ENCODE results near the gene TAF1D.

Gene TAF1D

DNA sequence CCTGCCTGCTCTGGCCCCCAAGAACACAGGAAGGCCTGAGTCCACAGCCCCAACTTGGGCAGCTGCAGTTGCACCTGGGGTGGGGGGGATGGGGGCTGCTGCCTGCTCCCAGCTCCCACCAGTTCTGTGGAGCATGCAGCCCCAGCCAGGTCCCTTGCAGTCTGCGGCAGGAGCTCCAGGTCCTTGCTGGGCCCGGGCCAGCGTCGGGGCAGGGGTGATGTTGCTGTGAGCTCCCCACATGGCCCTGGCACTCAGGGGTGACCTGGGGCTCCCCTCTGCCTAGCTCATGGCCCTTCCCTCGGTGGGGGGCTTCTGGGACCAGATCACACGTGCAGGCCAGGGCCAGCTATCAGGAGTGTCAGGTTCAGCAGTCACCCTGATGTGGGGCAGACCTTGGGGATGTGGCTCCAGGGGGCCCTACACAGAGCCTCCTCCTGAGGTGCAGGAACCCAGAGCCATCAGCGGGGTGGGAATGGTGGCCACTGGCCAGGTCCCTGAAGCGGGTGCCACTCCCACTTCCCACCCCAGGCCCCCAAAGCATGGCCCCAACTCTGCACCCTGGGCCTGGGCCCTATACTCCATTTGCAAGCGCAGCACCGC, 32.4 kb upstream of the TAF1D start:
- no peak overlapping the region for H3K4ac ChIP-seq (ENCODE audit: low read depth in 1 of 2, low read length in 2 of 2)
- WGBS: 94% methylated on average over 10 of the region's 10 CpGs
- H4K91ac ChIP-seq (ENCODE audit: low read length): no peak overlapping the region
- no peak overlapping the region for H3K4me2 ChIP-seq (ENCODE audit: low read length, poor library complexity, severe bottlenecking)
- no peaks in the 10 kb centered on the region for H3K79me1 ChIP-seq (replicated peaks; ENCODE audit: low read length, poor library complexity, severe bottlenecking)
- H3K4me3 ChIP-seq (ENCODE audit: insufficient read depth in 1 of 2, low read depth in 1 of 2, low read length in 2 of 2): no peak overlapping the region
- H2AK5ac ChIP-seq (ENCODE audit: low read length, severe bottlenecking): no peak overlapping the region
- no peak overlapping the region for H3K9ac ChIP-seq (ENCODE audit: low read length)
- H3K27me3 ChIP-seq (ENCODE audit: control insufficient read depth in 1 of 2, insufficient read depth in 1 of 2, low read length in 2 of 2): no peaks in the 10 kb centered on the region
- H2AFZ ChIP-seq (ENCODE audit: low read depth, low read length): no peak overlapping the region
- H3K36me3 ChIP-seq (ENCODE audit: control insufficient read depth in 1 of 2, insufficient read depth in 2 of 2, low read depth in 1 of 2, low read length in 2 of 2): peaks cover 0 to 2% of the 10 kb centered on the region in 2 experiments
- H3K27ac ChIP-seq (ENCODE audit: low read length, poor library complexity, severe bottlenecking): no peak overlapping the region
- H2BK5ac ChIP-seq (ENCODE audit: low read depth, low read length, poor library complexity, severe bottlenecking): no peak overlapping the region
- no peak overlapping the region for H2BK12ac ChIP-seq (ENCODE audit: low read length in 2 of 2)
- DNase-seq: no peak
- H2BK15ac ChIP-seq (ENCODE audit: low read depth, poor library complexity, severe bottlenecking): no peak overlapping the region
- no peak overlapping the region for H2BK120ac ChIP-seq (ENCODE audit: low read depth, low read length)
- no peak overlapping the region for H3K23ac ChIP-seq (ENCODE audit: low read length in 2 of 2)
- no peaks in the 10 kb centered on the region for H3K9me3 ChIP-seq (ENCODE audit: control insufficient read depth, low read length)
- H3K18ac ChIP-seq (ENCODE audit: low read depth in 1 of 2, low read length in 2 of 2): no peak overlapping the region
- no peaks in the 10 kb centered on the region for H3K4me1 ChIP-seq (ENCODE audit: control insufficient read depth, insufficient read depth, low read depth, low read length)
- H4K8ac ChIP-seq (ENCODE audit: low read length): no peak overlapping the region
- H3K14ac ChIP-seq (ENCODE audit: low read length in 2 of 2): no peak overlapping the region

DNA sequence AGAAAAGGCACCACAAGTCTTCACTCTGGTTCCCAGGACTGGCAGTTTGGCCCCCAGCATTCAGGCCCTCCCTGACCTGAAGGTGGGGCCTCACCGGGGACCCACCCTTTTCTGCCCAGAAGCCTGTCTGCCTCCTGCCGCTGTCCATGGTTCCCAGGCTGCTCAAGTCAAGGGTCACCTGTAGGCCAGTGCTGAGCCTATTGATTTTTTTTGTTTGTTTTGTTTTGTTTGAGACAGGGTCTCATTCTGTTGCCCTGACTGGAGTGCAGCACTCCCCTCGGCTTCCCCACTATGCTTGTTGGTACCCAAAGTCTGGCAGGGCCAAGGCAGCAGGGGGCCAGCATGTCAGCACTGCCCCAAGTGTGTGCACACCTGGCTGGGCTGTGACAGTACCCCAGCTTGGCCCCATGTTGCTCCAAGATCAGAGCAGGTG, 31.8 kb upstream of the TAF1D start:
- Histone ChIP-seq H3K4me3 (ENCODE audit: insufficient read depth in 1 of 2, low read depth in 1 of 2, low read length in 2 of 2) (no peak overlapping the region), H3K18ac (ENCODE audit: low read depth in 1 of 2, low read length in 2 of 2) (no peak overlapping the region), H3K9me3 (ENCODE audit: control insufficient read depth, low read length) (no peaks in the 10 kb centered on the region), H3K14ac (ENCODE audit: low read length in 2 of 2) (no peak overlapping the region), H2BK12ac (ENCODE audit: low read length in 2 of 2) (no peak overlapping the region), H3K4ac (ENCODE audit: low read depth in 1 of 2, low read length in 2 of 2) (no peak overlapping the region), H3K27me3 (ENCODE audit: control insufficient read depth in 1 of 2, insufficient read depth in 1 of 2, low read length in 2 of 2) (no peaks in the 10 kb centered on the region), H3K79me1 (replicated peaks; ENCODE audit: low read length, poor library complexity, severe bottlenecking) (no peaks in the 10 kb centered on the region), H2BK120ac (ENCODE audit: low read depth, low read length) (no peak overlapping the region), H4K8ac (ENCODE audit: low read length) (no peak overlapping the region), H2BK15ac (ENCODE audit: low read depth, poor library complexity, severe bottlenecking) (no peak overlapping the region), H3K23ac (ENCODE audit: low read length in 2 of 2) (no peak overlapping the region), H3K4me2 (ENCODE audit: low read length, poor library complexity, severe bottlenecking) (no peak overlapping the region), H3K27ac (ENCODE audit: low read length, poor library complexity, severe bottlenecking) (no peak overlapping the region), H2AFZ (ENCODE audit: low read depth, low read length) (no peak overlapping the region), H2BK5ac (ENCODE audit: low read depth, low read length, poor library complexity, severe bottlenecking) (no peak overlapping the region), H4K91ac (ENCODE audit: low read length) (no peak overlapping the region), H2AK5ac (ENCODE audit: low read length, severe bottlenecking) (no peak overlapping the region), H3K9ac (ENCODE audit: low read length) (no peak overlapping the region), H3K4me1 (ENCODE audit: control insufficient read depth, insufficient read depth, low read depth, low read length) (no peaks in the 10 kb centered on the region), H3K36me3 (ENCODE audit: control insufficient read depth in 1 of 2, insufficient read depth in 2 of 2, low read depth in 1 of 2, low read length in 2 of 2) (peaks cover 0 to 2% of the 10 kb centered on the region in 2 experiments)
- 32% methylated on average over 3 of the region's 3 CpGs for WGBS
- no peak for DNase-seq

DNA sequence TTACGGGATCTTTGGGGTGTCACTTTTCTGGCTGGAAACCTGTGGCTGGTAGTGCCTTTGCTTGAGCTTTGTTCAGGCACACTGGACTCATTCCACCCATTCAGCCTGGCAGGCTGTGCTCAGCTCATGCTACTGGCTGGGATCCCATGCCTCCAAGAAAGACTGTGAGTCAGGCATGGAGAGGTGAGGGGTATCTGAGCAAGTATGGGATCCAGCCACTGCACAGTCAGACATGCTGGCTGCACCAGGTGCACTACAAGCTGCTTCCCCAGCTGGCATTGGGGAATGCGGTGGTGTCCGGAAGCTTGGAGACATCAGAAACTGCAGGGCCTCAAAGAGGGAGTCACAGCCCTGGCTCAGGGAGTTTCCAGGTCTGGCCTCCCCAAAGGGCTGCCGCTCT, 30.8 kb upstream of the TAF1D start:
- H3K27me3 ChIP-seq (ENCODE audit: control insufficient read depth in 1 of 2, insufficient read depth in 1 of 2, low read length in 2 of 2): no peaks in the 10 kb centered on the region
- DNase-seq: no peak
- H3K23ac ChIP-seq (ENCODE audit: low read length in 2 of 2): no peak overlapping the region
- H2BK12ac ChIP-seq (ENCODE audit: low read length in 2 of 2): no peak overlapping the region
- H3K4me3 ChIP-seq (ENCODE audit: insufficient read depth in 1 of 2, low read depth in 1 of 2, low read length in 2 of 2): no peak overlapping the region
- H3K9ac ChIP-seq (ENCODE audit: low read length): no peak overlapping the region
- no peaks in the 10 kb centered on the region for H3K4me1 ChIP-seq (ENCODE audit: control insufficient read depth, insufficient read depth, low read depth, low read length)
- H3K18ac ChIP-seq (ENCODE audit: low read depth in 1 of 2, low read length in 2 of 2): no peak overlapping the region
- WGBS: 94% methylated on average over 4 of the region's 4 CpGs
- H3K36me3 ChIP-seq (ENCODE audit: control insufficient read depth in 1 of 2, insufficient read depth in 2 of 2, low read depth in 1 of 2, low read length in 2 of 2): peaks cover 0 to 2% of the 10 kb centered on the region in 2 experiments
- H3K9me3 ChIP-seq (ENCODE audit: control insufficient read depth, low read length): no peaks in the 10 kb centered on the region
- H3K79me1 ChIP-seq (replicated peaks; ENCODE audit: low read length, poor library complexity, severe bottlenecking): no peaks in the 10 kb centered on the region
- H2AK5ac ChIP-seq (ENCODE audit: low read length, severe bottlenecking): no peak overlapping the region
- no peak overlapping the region for H3K4ac ChIP-seq (ENCODE audit: low read depth in 1 of 2, low read length in 2 of 2)
- H2BK5ac ChIP-seq (ENCODE audit: low read depth, low read length, poor library complexity, severe bottlenecking): no peak overlapping the region
- no peak overlapping the region for H2AFZ ChIP-seq (ENCODE audit: low read depth, low read length)
- no peak overlapping the region for H4K91ac ChIP-seq (ENCODE audit: low read length)
- H3K14ac ChIP-seq (ENCODE audit: low read length in 2 of 2): no peak overlapping the region
- H3K4me2 ChIP-seq (ENCODE audit: low read length, poor library complexity, severe bottlenecking): no peak overlapping the region
- H2BK15ac ChIP-seq (ENCODE audit: low read depth, poor library complexity, severe bottlenecking): no peak overlapping the region
- no peak overlapping the region for H2BK120ac ChIP-seq (ENCODE audit: low read depth, low read length)
- H4K8ac ChIP-seq (ENCODE audit: low read length): no peak overlapping the region
- no peak overlapping the region for H3K27ac ChIP-seq (ENCODE audit: low read length, poor library complexity, severe bottlenecking)

DNA sequence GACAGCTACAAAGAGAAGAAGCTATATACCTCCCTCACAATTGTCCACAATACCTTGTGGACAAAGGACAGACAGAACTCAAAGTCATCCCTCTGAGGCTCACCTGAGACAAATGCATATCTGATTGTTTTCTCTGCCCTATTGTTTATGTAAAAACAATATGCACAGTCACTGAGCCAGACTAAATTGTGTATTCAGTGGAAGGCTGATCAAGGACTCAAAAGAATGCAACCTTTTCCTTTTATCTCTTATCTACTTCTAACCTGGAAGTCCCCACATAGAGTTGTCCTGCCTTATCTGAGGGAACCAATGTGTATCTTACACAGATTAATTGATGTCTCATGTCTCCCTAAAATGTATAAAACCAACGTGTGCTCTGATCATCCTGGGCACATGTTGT, 28.9 kb upstream of the TAF1D start:
- WGBS: 91% methylated on average over 1 of the region's 1 CpG
- H3K4me3 ChIP-seq (ENCODE audit: insufficient read depth in 1 of 2, low read depth in 1 of 2, low read length in 2 of 2): no peak overlapping the region
- no peak overlapping the region for H3K18ac ChIP-seq (ENCODE audit: low read depth in 1 of 2, low read length in 2 of 2)
- H3K14ac ChIP-seq (ENCODE audit: low read length in 2 of 2): no peak overlapping the region
- H2BK5ac ChIP-seq (ENCODE audit: low read depth, low read length, poor library complexity, severe bottlenecking): no peak overlapping the region
- no peak overlapping the region for H2AFZ ChIP-seq (ENCODE audit: low read depth, low read length)
- no peak overlapping the region for H2BK12ac ChIP-seq (ENCODE audit: low read length in 2 of 2)
- no peaks in the 10 kb centered on the region for H3K79me1 ChIP-seq (replicated peaks; ENCODE audit: low read length, poor library complexity, severe bottlenecking)
- no peak overlapping the region for H4K91ac ChIP-seq (ENCODE audit: low read length)
- no peak overlapping the region for H2BK15ac ChIP-seq (ENCODE audit: low read depth, poor library complexity, severe bottlenecking)
- H3K9me3 ChIP-seq (ENCODE audit: control insufficient read depth, low read length): no peaks in the 10 kb centered on the region
- no peak overlapping the region for H4K8ac ChIP-seq (ENCODE audit: low read length)
- no peak for DNase-seq
- no peak overlapping the region for H3K4me2 ChIP-seq (ENCODE audit: low read length, poor library complexity, severe bottlenecking)
- no peaks in the 10 kb centered on the region for H3K27me3 ChIP-seq (ENCODE audit: control insufficient read depth in 1 of 2, insufficient read depth in 1 of 2, low read length in 2 of 2)
- H3K9ac ChIP-seq (ENCODE audit: low read length): no peak overlapping the region
- peaks cover under 1 to 2% of the 10 kb centered on the region in 2 experiments for H3K36me3 ChIP-seq (ENCODE audit: control insufficient read depth in 1 of 2, insufficient read depth in 2 of 2, low read depth in 1 of 2, low read length in 2 of 2)
- H3K27ac ChIP-seq (ENCODE audit: low read length, poor library complexity, severe bottlenecking): no peak overlapping the region
- no peaks in the 10 kb centered on the region for H3K4me1 ChIP-seq (ENCODE audit: control insufficient read depth, insufficient read depth, low read depth, low read length)
- no peak overlapping the region for H3K23ac ChIP-seq (ENCODE audit: low read length in 2 of 2)
- H2BK120ac ChIP-seq (ENCODE audit: low read depth, low read length): no peak overlapping the region
- no peak overlapping the region for H2AK5ac ChIP-seq (ENCODE audit: low read length, severe bottlenecking)
- H3K4ac ChIP-seq (ENCODE audit: low read depth in 1 of 2, low read length in 2 of 2): no peak overlapping the region

Measured in mesenchymal stem cell (in vitro differentiated cells and primary cell).